Loucy (cell line): ENCODE results near the gene BCDIN3D.

Source experiments
- H2AFZ ChIP-seq: fragments of 200-600 bp; sonication (generic); 2 replicates; pipeline ENCODE4 v1.6.0; 2016; ENCODE audit warnings: antibody characterized with exemption, mild to moderate bottlenecking, low read length, moderate library complexity
- H3F3A ChIP-seq: fragments of 200-600 bp; 2 replicates; pipeline ENCODE4 v1.6.0; 2016; ENCODE audit warnings: antibody characterized with exemption, low read depth, mild to moderate bottlenecking
- H3K27me3 ChIP-seq: fragments of 200-600 bp; sonication (generic); 2 replicates; pipeline ENCODE4 v1.6.1; 2014; ENCODE audit warnings: low read length, mild to moderate bottlenecking; ENCODE audit not compliant: insufficient read depth, poor library complexity, severe bottlenecking
- H3K36me3 ChIP-seq: fragments of 200-600 bp; sonication (generic); 2 replicates; pipeline ENCODE4 v1.6.1; 2016; ENCODE audit warnings: low read length; ENCODE audit not compliant: insufficient read depth
- H3K4me1 ChIP-seq: fragments of 200-600 bp; sonication (generic); 2 replicates; pipeline ENCODE4 v1.5.1; 2014; ENCODE audit warnings: low read length, mild to moderate bottlenecking; ENCODE audit not compliant: insufficient read depth, poor library complexity, severe bottlenecking
- H3K4me2 ChIP-seq: fragments of 200-600 bp; sonication (generic); 2 replicates; pipeline ENCODE4 v1.6.0; 2014; ENCODE audit warnings: antibody characterized with exemption, low read length, low read depth, mild to moderate bottlenecking; ENCODE audit not compliant: poor library complexity, severe bottlenecking
- H3K4me3 ChIP-seq: fragments of 200-600 bp; sonication (generic); 2 replicates; pipeline ENCODE4 v1.5.1; 2014; ENCODE audit warnings: low read length, mild to moderate bottlenecking, mixed read lengths; ENCODE audit not compliant: poor library complexity, severe bottlenecking
- H3K79me2 ChIP-seq: fragments of 200-600 bp; sonication (generic); 2 replicates; pipeline ENCODE4 v1.6.1; 2014; ENCODE audit warnings: low read length; ENCODE audit not compliant: insufficient read depth
- H3K9ac ChIP-seq: fragments of 200-600 bp; sonication (generic); 2 replicates; pipeline ENCODE4 v1.6.0; 2014; ENCODE audit warnings: mild to moderate bottlenecking, low read depth, low read length, moderate library complexity; ENCODE audit not compliant: poor library complexity, severe bottlenecking
- H3K9me2 ChIP-seq: fragments of 200-600 bp; sonication (generic); replicated peaks from 2 replicates; pipeline ENCODE4 v1.6.1; 2016; ENCODE audit warnings: low read depth, low read length, mixed read lengths
- H3K9me3 ChIP-seq: fragments of 200-600 bp; sonication (generic); 2 replicates; pipeline ENCODE4 v1.6.1; 2014; ENCODE audit warnings: mild to moderate bottlenecking, antibody characterized with exemption, low read length, low read depth; ENCODE audit not compliant: insufficient read depth
- H4K20me1 ChIP-seq: fragments of 200-600 bp; sonication (generic); 2 replicates; pipeline ENCODE4 v1.6.0; 2014; ENCODE audit warnings: antibody characterized with exemption, low read length, mild to moderate bottlenecking; ENCODE audit not compliant: insufficient read depth, poor library complexity, severe bottlenecking
- CTCF ChIP-seq: fragments of 200-600 bp; sonication (generic); conservative IDR thresholded peaks from 2 replicates; pipeline ENCODE4 v1.5.1; 2014; ENCODE audit warnings: mild to moderate bottlenecking, antibody characterized with exemption, low read length
- EZH2phosphoT487 ChIP-seq: fragments of 200-600 bp; IDR thresholded peaks from 2 replicates; pipeline ENCODE4 v1.6.1; 2018; ENCODE audit warnings: antibody characterized with exemption, mild to moderate bottlenecking, moderate library complexity, borderline replicate concordance

Gene BCDIN3D

DNA sequence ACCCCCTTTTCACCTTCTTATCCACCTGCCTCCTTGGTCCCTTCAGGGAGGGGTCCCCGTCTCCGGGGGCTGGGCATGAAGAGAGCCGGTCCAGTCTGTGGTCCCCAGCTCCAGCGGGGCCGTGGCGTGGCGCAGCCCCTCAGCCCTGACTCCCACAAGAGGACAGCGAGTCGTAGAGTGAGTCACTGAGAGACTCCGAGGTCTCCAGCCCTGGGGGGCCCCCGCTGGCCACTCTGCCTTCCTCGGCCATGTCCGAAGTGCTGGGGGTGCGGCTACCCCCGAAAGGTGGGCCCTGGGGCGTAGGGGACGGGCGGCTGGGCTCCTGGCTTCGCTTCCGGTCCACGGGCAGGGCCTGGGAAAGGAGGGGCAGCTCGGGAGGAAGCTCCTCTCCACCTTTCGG, 51.2 kb downstream of the BCDIN3D start:
- H3K36me3 ChIP-seq: peaks cover 6% of the 10 kb centered on the region; the same call in 1 of the 2 replicates
- H3K27me3 ChIP-seq: no peaks in the 10 kb centered on the region
- H3K9me2 ChIP-seq: no peaks in the 10 kb centered on the region
- TF ChIP-seq EZH2phosphoT487: no peak
- TF ChIP-seq CTCF: no peak
- no peak overlapping the region for H3K4me2 ChIP-seq
- no peaks in the 10 kb centered on the region for H3K9me3 ChIP-seq
- no peaks in the 10 kb centered on the region for H3K79me2 ChIP-seq
- H3K4me1 ChIP-seq: no peaks in the 10 kb centered on the region
- no peak overlapping the region for H3K9ac ChIP-seq
- no peak overlapping the region for H2AFZ ChIP-seq
- H4K20me1 ChIP-seq: no peaks in the 10 kb centered on the region
- no peaks in the 10 kb centered on the region for H3F3A ChIP-seq
- H3K4me3 ChIP-seq: no peak overlapping the region

DNA sequence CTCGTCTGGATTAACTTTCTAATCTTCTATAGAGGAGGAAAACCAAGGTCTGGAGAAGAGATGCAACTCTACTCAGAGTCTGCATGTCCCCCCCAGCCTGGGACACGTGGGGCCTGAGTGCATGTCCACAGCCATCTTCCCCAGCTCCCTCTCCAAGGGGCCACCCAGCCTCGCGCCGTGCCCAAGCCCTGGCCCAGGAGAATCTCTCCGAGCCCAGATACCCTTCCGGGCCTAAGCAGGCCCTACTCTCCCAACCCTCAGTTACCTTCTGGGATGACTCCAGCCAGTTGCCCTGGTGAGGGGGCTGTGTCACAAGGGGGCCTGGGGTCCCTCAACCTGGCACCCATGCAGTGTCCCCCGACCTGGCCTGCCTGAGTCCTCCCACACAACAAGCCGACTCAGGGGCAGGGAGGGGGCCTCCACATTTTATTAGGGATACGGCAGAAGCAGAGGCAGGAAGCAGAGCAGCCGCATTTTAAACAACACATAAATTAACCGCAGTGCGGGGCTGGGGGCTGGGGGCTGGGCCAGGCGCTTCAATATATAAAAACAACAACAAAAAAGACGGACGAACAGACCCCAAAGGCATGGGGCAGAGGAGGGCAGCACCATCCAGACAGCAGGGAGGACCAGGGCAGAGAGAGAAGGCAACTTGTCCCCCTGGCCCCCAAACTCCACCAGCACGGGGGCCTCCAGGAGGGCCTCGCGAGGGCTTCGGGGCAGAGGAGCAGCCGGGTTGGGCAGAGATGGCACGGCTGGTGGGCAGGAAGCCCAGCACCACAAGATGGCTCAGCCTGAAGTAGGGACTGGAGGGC, 52.0 kb downstream of the BCDIN3D start:
- Histone ChIP-seq H2AFZ (no peak overlapping the region), H3K36me3 (no peaks in the 10 kb centered on the region), H4K20me1 (no peaks in the 10 kb centered on the region), H3K9ac (no peak overlapping the region), H3K4me2 (no peak overlapping the region), H3K9me2 (no peaks in the 10 kb centered on the region), H3K9me3 (no peaks in the 10 kb centered on the region), H3K79me2 (no peaks in the 10 kb centered on the region), H3K4me1 (no peaks in the 10 kb centered on the region), H3K4me3 (no peak overlapping the region), H3F3A (no peaks in the 10 kb centered on the region), H3K27me3 (no peaks in the 10 kb centered on the region)
- no peak for TF ChIP-seq CTCF
- TF ChIP-seq EZH2phosphoT487: no peak

DNA sequence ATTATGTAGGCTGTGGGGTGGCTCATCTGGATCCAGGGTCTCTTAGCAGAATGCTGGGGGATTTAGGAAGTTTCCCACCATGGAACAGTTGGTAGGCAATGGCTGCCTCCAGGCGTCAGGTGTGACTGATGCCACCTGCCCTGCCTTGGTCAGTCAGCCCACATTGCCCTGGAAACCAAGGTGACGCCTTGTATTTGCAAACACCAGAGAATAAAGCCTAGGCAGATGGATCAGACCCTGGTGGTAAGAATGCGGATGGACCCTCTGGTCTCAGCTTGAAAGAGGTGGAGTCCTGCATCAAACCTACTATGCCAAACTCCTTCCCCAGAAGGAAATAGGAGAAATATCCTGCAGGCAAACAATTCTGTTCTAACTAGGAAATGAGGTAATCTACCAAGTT, 52.9 kb downstream of the BCDIN3D start:
- Histone ChIP-seq H3K4me1 (no peaks in the 10 kb centered on the region), H3F3A (no peaks in the 10 kb centered on the region), H3K9me3 (no peaks in the 10 kb centered on the region), H3K79me2 (no peaks in the 10 kb centered on the region), H3K4me3 (no peak overlapping the region), H3K4me2 (no peak overlapping the region), H4K20me1 (no peaks in the 10 kb centered on the region), H3K9ac (no peak overlapping the region), H3K36me3 (no peaks in the 10 kb centered on the region), H3K27me3 (no peaks in the 10 kb centered on the region), H3K9me2 (no peaks in the 10 kb centered on the region), H2AFZ (no peak overlapping the region)
- no peak for TF ChIP-seq EZH2phosphoT487
- no peak for TF ChIP-seq CTCF
